ENCODE results near the gene IGHMBP2.

IGHMBP2 gene

GRCh38 chr11:68890490-68891231, 13.0 kb upstream of the IGHMBP2 start:
- no peak for DNase-seq

GRCh38 chr11:68891351-68891948, 12.2 kb upstream of the IGHMBP2 start:
- DNase-seq = no peak

GRCh38 chr11:68892576-68892975, 11.1 kb upstream of the IGHMBP2 start:
- no peak for DNase-seq

- no peak for DNase-seq
Observed at GRCh38 chr11:68893282-68893681, 10.4 kb upstream of the IGHMBP2 start.

- DNase-seq = no peak
Observed at GRCh38 chr11:68896171-68896959, 7.3 kb upstream of the IGHMBP2 start.

GRCh38 chr11:68897441-68897840, 6.2 kb upstream of the IGHMBP2 start:
- no peak for DNase-seq

GRCh38 chr11:68900835-68901381, 2.8 kb upstream of the IGHMBP2 start:
- DNase-seq = no peak

GRCh38 chr11:68904248-68904847, 657 bp downstream of the IGHMBP2 start:
- DNase-seq = peak; percentile 9 to 17

GRCh38 chr11:68905421-68906360, 2.0 kb downstream of the IGHMBP2 start:
- DNase-seq = no peak

GRCh38 chr11:68908273-68908672, 4.6 kb downstream of the IGHMBP2 start:
- DNase-seq = no peak

GRCh38 chr11:68910965-68911364, 7.3 kb downstream of the IGHMBP2 start:
- no peak for DNase-seq

- no peak for DNase-seq
Observed at GRCh38 chr11:68911731-68912130, 8.0 kb downstream of the IGHMBP2 start.

GRCh38 chr11:68912254-68912653, 8.6 kb downstream of the IGHMBP2 start:
- no peak for DNase-seq

GRCh38 chr11:68913188-68913587, 9.5 kb downstream of the IGHMBP2 start:
- DNase-seq = no peak

GRCh38 chr11:68914761-68915160, 11.1 kb downstream of the IGHMBP2 start:
- DNase-seq = no peak

- DNase-seq = no peak
Observed at GRCh38 chr11:68916439-68916838, 12.7 kb downstream of the IGHMBP2 start.

GRCh38 chr11:68923614-68924013, 19.9 kb downstream of the IGHMBP2 start:
- DNase-seq = no peak

GRCh38 chr11:68924073-68924925, 20.6 kb downstream of the IGHMBP2 start:
- no peak for DNase-seq

GRCh38 chr11:68925611-68926010, 21.9 kb downstream of the IGHMBP2 start:
- DNase-seq = no peak

- DNase-seq = no peak
Observed at GRCh38 chr11:68927280-68928135, 23.8 kb downstream of the IGHMBP2 start.
